Tibial nerve (tissue), 4 donors: Measurements from ENCODE around the gene ERI2.

Source experiments
- CTCF ChIP-seq, 5 experiments: fragments of 200-600 bp in 3 of 5; fragments of 450-650 bp in 2 of 5; sonication (generic) in 3 of 5; IDR thresholded peaks; one replicate each; pipeline ENCODE4 v1.5.1; 2016 to 2019; ENCODE audit warnings: antibody characterized with exemption in 5 of 5, mild to moderate bottlenecking in 3 of 5, moderate library complexity in 2 of 5
- EP300 ChIP-seq, 2 donors: sonication (generic); formaldehyde crosslinking; IDR thresholded peaks; one replicate each; pipeline ENCODE4 v1.6.1; 2017; ENCODE audit warnings: antibody characterized with exemption in 2 of 2, mild to moderate bottlenecking in 1 of 2
- POLR2A ChIP-seq, 2 donors: fragments of 450-650 bp; IDR thresholded peaks; one replicate each; pipeline ENCODE4 v1.6.1; 2017; ENCODE audit warnings: antibody characterized with exemption in 2 of 2, mild to moderate bottlenecking in 2 of 2, moderate library complexity in 2 of 2

- no peak for TF ChIP-seq CTCF (IDR thresholded peaks at IDR 0.05)
- no peak for TF ChIP-seq POLR2A (IDR thresholded peaks at IDR 0.05)
- TF ChIP-seq EP300 (IDR thresholded peaks at IDR 0.05), result no peak
Observed at GRCh38 chr16:20761175-20761574, 45.1 kb downstream of the ERI2 start.
